Measurements from ENCODE around the gene SEMA3D.

DNA sequence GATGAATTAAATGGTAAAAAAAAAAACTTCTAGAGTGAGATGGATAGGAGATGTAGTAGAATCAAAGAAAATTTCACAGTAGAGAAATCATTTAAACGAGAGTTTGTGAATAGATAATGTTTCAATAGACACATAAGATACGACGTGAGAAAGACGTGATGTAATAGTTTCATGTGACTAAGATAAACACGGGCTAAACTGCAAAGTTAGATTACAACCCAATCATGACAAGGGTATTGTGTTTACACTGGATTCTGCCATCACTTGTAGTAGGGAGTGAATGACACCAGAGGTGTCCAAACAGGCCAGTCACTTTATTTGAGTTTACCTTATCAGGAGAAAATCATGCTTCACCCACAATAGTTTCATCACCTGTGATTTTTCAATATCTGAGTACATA is 21.6 kb downstream of the SEMA3D start:
- TF ChIP-seq CTCF (IDR thresholded peaks at IDR 0.05; ENCODE audit: poor library complexity, severe bottlenecking) (no peak), EZH2 (IDR thresholded peaks at IDR 0.05; ENCODE audit: borderline replicate concordance, insufficient read depth, low read length, poor library complexity, severe bottlenecking) (no peak), POLR2AphosphoS5 (IDR thresholded peaks at IDR 0.05) (no peak), TAF1 (IDR thresholded peaks at IDR 0.05; ENCODE audit: low read depth) (no peak), MXI1 (conservative IDR thresholded peaks at IDR 0.05; ENCODE audit: poor library complexity, severe bottlenecking) (no peak), EP300 (conservative IDR thresholded peaks at IDR 0.05; ENCODE audit: poor library complexity, severe bottlenecking) (no peak), SMC3 (conservative IDR thresholded peaks at IDR 0.05; ENCODE audit: poor library complexity) (no peak), RAD21 (conservative IDR thresholded peaks at IDR 0.05) (no peak)
- TF ChIP-seq, protein P1, sequence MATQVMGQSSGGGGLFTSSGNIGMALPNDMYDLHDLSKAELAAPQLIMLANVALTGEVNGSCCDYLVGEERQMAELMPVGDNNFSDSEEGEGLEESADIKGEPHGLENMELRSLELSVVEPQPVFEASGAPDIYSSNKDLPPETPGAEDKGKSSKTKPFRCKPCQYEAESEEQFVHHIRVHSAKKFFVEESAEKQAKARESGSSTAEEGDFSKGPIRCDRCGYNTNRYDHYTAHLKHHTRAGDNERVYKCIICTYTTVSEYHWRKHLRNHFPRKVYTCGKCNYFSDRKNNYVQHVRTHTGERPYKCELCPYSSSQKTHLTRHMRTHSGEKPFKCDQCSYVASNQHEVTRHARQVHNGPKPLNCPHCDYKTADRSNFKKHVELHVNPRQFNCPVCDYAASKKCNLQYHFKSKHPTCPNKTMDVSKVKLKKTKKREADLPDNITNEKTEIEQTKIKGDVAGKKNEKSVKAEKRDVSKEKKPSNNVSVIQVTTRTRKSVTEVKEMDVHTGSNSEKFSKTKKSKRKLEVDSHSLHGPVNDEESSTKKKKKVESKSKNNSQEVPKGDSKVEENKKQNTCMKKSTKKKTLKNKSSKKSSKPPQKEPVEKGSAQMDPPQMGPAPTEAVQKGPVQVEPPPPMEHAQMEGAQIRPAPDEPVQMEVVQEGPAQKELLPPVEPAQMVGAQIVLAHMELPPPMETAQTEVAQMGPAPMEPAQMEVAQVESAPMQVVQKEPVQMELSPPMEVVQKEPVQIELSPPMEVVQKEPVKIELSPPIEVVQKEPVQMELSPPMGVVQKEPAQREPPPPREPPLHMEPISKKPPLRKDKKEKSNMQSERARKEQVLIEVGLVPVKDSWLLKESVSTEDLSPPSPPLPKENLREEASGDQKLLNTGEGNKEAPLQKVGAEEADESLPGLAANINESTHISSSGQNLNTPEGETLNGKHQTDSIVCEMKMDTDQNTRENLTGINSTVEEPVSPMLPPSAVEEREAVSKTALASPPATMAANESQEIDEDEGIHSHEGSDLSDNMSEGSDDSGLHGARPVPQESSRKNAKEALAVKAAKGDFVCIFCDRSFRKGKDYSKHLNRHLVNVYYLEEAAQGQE (IDR thresholded peaks at IDR 0.05; ENCODE audit: borderline replicate concordance), result no peak

Measured in neural cell (in vitro differentiated cells).